HS-5 (cell line): ENCODE measurements around the gene DYSF.

Experiments used
- DNase-seq: peaks from one replicate; pipeline ENCODE4 v3.0.0-alpha.2; 2012; ENCODE audit warnings: low read depth

Gene DYSF

GRCh38 chr2:71672826-71673795 is 219.8 kb downstream of the DYSF start:
- no peak for DNase-seq

DNA sequence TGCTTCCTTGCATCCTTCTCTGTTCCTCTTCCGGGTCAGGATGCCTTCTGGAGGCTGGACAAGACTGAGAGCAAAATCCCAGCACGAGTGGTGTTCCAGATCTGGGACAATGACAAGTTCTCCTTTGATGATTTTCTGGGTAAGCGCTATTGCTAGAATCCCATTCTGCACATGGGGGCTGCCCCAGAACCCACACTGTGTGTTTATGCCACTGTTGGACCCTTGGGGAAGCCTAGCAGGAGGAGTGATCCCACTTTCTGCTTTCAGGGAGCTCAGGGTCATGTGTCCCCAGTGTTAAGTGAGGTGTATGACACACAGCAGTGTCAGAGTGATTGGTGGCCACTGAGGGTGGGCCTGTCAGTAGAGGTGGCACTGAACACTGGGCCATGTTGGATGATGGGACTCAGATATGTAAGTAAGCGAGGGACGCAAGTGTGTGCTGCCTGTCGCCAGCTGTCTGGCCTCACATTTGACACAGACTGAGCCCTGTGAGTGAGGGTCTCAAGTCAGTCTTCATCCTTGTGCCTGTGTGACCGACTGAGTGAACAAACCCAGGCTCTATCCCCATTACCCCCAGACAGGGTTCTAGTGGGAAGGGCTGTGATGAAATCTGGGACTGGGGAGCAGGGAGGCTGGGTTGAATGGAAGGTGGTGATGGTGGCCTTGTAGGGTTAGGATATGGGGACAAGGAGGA is 220.9 kb downstream of the DYSF start:
- DNase-seq: no peak

DNA sequence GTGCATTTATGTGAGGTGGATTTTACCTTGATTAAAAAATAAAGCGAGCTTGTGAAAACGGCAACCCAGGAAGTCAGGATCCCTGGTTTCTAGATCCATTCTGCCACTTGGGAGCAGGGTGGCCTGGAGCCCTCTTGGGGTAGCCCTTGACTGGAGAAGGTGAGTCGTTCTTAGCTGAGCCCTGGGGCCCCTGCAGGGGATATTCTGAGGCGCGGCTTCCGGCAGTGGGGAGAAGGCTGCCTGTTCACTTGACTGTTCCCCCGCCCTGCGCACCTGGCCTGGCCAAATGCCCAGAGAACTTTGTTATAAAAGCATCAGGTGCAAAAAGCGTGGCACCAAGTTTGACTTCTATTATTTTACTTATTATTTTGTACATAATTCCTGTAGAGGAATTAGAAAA is 221.9 kb downstream of the DYSF start:
- DNase-seq: no peak

- DNase-seq: no peak
These were observed 225.5 kb downstream of the DYSF start for GRCh38 chr2:71678874-71679273.

DNA sequence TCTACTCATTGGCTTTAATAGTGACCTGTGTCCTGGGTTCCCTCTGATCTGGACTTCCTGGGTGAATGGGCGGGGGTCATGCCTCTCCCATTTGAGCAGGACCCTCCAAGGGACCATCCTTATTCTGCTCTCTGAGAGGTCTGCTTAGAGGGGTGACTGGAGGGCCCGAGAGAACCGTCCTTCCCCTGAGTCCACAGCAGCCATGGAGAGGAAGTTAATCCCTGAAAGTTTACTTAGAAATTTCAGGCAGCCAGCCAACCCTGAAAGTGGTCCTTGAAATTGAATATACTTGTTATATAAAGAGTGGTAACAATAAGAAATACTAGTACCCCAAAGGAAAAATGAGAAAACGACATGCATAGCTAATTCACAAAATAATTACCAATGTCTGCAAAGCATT is 226.1 kb downstream of the DYSF start:
- DNase-seq: no peak

GRCh38 chr2:71680925-71681324 is 227.6 kb downstream of the DYSF start:
- DNase-seq: no peak

- no peak for DNase-seq
These were observed 228.3 kb downstream of the DYSF start for GRCh38 chr2:71681626-71682025.

DNA sequence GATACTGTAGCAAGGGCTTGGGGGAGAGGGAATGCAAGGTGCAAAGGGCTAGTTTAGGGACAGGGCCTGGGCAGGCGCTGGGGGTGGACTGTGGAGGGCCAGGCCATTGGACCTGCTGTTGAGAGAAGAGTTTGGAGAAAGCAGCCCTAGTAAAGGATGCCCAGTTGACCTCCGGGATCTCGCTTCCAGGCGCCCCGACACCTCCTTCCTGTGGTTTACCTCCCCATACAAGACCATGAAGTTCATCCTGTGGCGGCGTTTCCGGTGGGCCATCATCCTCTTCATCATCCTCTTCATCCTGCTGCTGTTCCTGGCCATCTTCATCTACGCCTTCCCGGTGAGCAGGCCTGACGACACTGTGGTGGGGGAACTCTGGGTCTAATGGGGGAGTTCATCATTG is 229.0 kb downstream of the DYSF start:
- DNase-seq: no peak

GRCh38 chr2:71683070-71683469 is 229.7 kb downstream of the DYSF start:
- DNase-seq: no peak

GRCh38 chr2:71683666-71684065 is 230.3 kb downstream of the DYSF start:
- DNase-seq: no peak

- DNase-seq: no peak
These were observed 231.1 kb downstream of the DYSF start for GRCh38 chr2:71684226-71685072.

DNA sequence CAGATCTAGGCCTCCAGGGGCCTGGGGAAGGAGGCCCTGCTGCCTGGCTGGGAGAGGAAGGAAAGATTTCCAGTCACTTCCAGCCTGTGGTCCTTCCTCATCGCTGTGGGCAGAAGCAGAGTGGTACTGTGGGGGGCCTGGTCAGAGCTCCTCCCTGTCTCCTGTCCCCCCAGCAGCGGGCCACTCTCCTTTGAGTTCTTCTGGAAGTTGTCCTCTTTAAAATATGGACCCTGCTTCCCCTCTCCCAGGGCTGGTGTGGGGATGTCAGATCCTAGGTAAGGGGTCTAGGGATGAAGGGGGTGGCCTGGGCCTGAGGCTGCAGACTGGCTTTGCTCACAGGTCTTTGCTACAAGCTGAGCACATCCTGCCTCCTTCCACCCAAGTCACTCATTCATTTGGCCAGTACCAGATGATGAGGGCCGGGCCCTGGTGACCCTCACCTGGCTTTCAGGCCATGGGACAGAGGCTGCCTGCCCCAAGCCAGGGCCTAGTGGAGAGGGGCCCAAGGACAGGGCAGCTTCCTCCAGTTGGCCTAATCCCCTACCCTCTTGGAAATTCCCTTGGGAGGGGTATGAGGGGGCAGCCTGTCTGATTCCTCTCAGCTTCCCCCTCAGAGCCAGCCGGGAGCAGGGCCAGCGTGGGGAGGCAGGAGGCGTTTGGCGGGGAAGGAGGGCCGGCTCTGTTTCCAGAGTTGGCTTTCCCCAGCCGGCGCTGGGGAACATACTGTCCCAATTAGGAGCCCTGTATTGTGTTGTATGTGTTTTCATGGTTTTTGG is 231.9 kb downstream of the DYSF start:
- no peak for DNase-seq

GRCh38 chr2:71685941-71686611 is 232.7 kb downstream of the DYSF start:
- DNase-seq: no peak

DNA sequence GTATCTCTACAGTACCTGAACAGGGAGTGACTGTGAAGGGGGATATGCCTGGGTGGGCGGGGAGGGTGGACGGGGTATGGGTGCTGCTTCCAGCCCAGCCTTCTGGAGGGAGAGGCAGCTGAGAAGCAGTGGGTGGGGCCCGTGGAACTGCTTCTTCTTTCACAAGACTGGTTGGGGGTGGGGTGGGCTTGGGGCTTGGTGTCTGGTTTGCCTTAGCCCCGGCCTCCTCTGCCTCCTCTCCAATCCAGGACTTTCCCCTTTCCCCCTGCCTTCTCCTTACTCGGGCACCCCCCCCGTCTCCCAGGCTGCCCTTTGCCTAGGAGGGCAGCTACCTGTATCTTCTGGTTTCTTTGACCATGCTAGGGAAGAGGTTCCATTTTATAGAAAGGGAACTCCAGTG is 233.4 kb downstream of the DYSF start:
- no peak for DNase-seq

DNA sequence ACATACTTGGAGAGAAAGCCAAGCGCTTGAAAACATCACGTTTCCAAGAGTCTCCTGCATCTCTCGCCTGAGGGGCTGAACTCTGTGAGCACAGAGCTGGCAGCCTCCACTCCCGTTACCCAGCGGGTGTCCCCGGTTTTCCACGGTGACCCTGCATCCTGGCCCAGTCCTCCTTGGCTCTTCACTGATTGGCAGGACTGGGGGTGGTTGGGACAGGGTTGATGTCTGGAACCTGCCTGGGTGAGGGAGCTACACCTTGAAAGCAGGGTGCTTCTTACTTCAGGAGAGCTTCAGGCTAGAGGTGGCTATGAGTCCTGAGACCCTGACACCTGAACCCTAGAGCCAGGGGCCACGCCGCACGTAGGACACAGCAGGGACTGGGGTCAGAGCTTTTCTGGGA is 234.1 kb downstream of the DYSF start:
- no peak for DNase-seq

- DNase-seq: no peak
These were observed 235.2 kb downstream of the DYSF start for GRCh38 chr2:71688530-71688929.

GRCh38 chr2:71689393-71689792 is 236.0 kb downstream of the DYSF start:
- DNase-seq: no peak

- no peak for DNase-seq
These were observed 236.8 kb downstream of the DYSF start for GRCh38 chr2:71689968-71690834.

DNA sequence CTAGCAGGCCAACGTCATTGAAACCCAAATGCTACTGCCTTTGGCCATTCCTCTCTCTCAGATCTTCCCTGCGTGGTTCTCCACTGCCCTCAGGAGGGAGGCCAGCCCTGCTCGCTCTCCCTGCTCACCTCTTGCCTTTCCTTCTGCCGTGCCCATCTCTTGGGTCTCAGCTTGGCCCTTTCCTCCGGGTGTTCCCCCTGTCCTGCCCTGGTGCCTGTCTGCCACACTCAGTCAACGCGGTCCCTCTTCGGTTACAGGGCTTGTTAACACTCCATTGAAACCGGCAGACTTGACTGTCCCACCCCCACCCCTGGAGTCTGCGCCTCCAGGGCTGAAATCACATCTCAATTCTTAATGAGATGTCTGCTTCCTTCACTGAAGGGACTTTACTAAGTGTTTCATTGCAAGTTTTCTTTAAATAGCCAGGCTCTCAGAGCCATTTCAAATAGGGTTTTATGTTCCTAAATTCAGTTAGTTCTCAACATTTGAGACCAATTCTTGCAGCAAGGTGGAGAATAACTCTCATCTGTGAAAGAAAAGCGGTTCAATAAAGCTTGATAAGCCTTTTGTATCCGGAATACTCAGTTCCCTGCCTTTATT is 237.6 kb downstream of the DYSF start:
- no peak for DNase-seq
